GM12878 (cell line): ENCODE data around the gene PPP1R36. TPM values are rescaled to one million over a fixed set of nuclear protein-coding genes. Genes with fewer than 3 reads are reported as not detected.

Experiments used
- ATAC-seq: fragments of 200-7000 bp; cut with Tn5 transposase; 3 replicates; pipeline ENCODE4 v1.9.1; 2020; ENCODE audit warnings: mild to moderate bottlenecking, moderate library complexity
- BruUV-seq: library from RNA; stranded (reverse); fragments of 400-500 nt; replicated peaks from 2 replicates; lab custom pipeline; 2021; lab: Mats Ljungman, UMichigan
- CTCF ChIA-PET: fragments of 300-600 bp; sonication (Branson Sonifier 250); formaldehyde crosslinking; extraction: SDS; loops from one replicate; lab custom pipeline; 2021; ENCODE audit warnings: inconsistent platforms; lab: Yijun Ruan, JAX
- POLR2A ChIA-PET: fragments of 350-600 bp; formaldehyde crosslinking; extraction: SDS; loops from one replicate; lab custom pipeline; 2021; ENCODE audit warnings: inconsistent platforms; lab: Charles Lee
- RAD21 ChIA-PET: fragments of 300-600 bp; sonication (Branson Sonifier 250); formaldehyde crosslinking; loops from one replicate; lab custom pipeline; 2023; ENCODE audit warnings: antibody characterized with exemption; ENCODE audit not compliant: unreplicated experiment; lab: Charles Lee
- SMC1A ChIA-PET: fragments of 300-600 bp; sonication (Branson Sonifier 250); formaldehyde crosslinking; loops from one replicate; lab custom pipeline; 2023; ENCODE audit not compliant: unreplicated experiment, uncharacterized antibody; lab: Charles Lee
- DNase-seq: peaks from one replicate; pipeline ENCODE4 v3.0.0-alpha.2; 2011; ENCODE audit warnings: low read depth, low spot score
- FAIRE-seq: peaks from 3 replicates; lab custom pipeline; 2011; peaks lifted over from hg19 to GRCh38; lab: Jason Lieb, UNC
- H2AFZ ChIP-seq: 2 replicates; pipeline ENCODE4 v1.6.0; 2011; ENCODE audit warnings: low read depth, low read length, control low read depth; ENCODE audit not compliant: control insufficient read depth
- H3K27ac ChIP-seq: 2 replicates; pipeline ENCODE4 v1.5.1; 2011; ENCODE audit warnings: control low read depth; ENCODE audit not compliant: control insufficient read depth, insufficient read depth
- H3K27me3 ChIP-seq, 2 experiments: replicated peaks in 1 of 2; 2 replicates each; pipeline versions ENCODE4 v1.6.0 to v1.6.1; 2011; ENCODE audit warnings: low read length in 1 of 2; ENCODE audit not compliant: control insufficient read depth in 2 of 2, insufficient read depth in 2 of 2
- H3K36me3 ChIP-seq, 2 experiments: 2 replicates each; pipeline ENCODE4 v1.5.1; 2011; ENCODE audit warnings: low read length in 1 of 2; ENCODE audit not compliant: control insufficient read depth in 2 of 2, insufficient read depth in 2 of 2
- H3K4me1 ChIP-seq: 2 replicates; pipeline ENCODE4 v1.6.1; 2011; ENCODE audit warnings: mild to moderate bottlenecking, low read length, moderate library complexity, mixed read lengths; ENCODE audit not compliant: control insufficient read depth, insufficient read depth
- H3K4me2 ChIP-seq: 2 replicates; pipeline ENCODE4 v1.6.0; 2011; ENCODE audit warnings: control low read depth; ENCODE audit not compliant: control insufficient read depth, insufficient read depth
- H3K4me3 ChIP-seq: fragments of 200-600 bp; sonication (generic); 2 replicates; pipeline ENCODE4 v1.5.1; 2016
- H3K79me2 ChIP-seq: 2 replicates; pipeline ENCODE4 v1.6.0; 2011; ENCODE audit warnings: low read length; ENCODE audit not compliant: control insufficient read depth, insufficient read depth
- H3K9ac ChIP-seq: 2 replicates; pipeline ENCODE4 v1.8.0; 2011; ENCODE audit warnings: low read length, control low read depth, mixed read lengths; ENCODE audit not compliant: control insufficient read depth, insufficient read depth
- H3K9me3 ChIP-seq: replicated peaks from 3 replicates; pipeline ENCODE4 v1.5.1; 2011; ENCODE audit warnings: mild to moderate bottlenecking, low read length; ENCODE audit not compliant: control insufficient read depth, insufficient read depth
- H4K20me1 ChIP-seq: 2 replicates; pipeline ENCODE4 v1.6.0; 2011; ENCODE audit not compliant: control insufficient read depth, insufficient read depth
- ASH2L ChIP-seq: fragments of 300-600, 200-600 bp; sonication (generic); IDR thresholded peaks from 2 replicates; pipeline ENCODE4 v1.6.1; 2017; ENCODE audit warnings: low read depth, mild to moderate bottlenecking, borderline replicate concordance
- BACH1 ChIP-seq: fragments of 450-650 bp; IDR thresholded peaks from 2 replicates; pipeline ENCODE4 v1.6.1; 2017; ENCODE audit warnings: mild to moderate bottlenecking, borderline replicate concordance
- BMI1 ChIP-seq: fragments of 450-650 bp; IDR thresholded peaks from 2 replicates; pipeline ENCODE4 v1.6.1; 2016; ENCODE audit warnings: mild to moderate bottlenecking, moderate library complexity, borderline replicate concordance
- CBFB ChIP-seq: IDR thresholded peaks from 2 replicates; pipeline ENCODE4 v1.6.1; 2016; ENCODE audit warnings: antibody characterized with exemption, low read depth
- CREM ChIP-seq: IDR thresholded peaks from 2 replicates; pipeline ENCODE4 v1.6.1; 2014; ENCODE audit warnings: antibody characterized with exemption, low read depth
- EGR1 ChIP-seq, 2 experiments: IDR thresholded peaks; 1 replicate in 1 of 2; 2 replicates in 1 of 2; pipeline ENCODE4 v1.6.1; 2011 to 2012; ENCODE audit warnings: low read depth in 2 of 2, low read length in 2 of 2, borderline replicate concordance in 1 of 2, mild to moderate bottlenecking in 1 of 2, moderate library complexity in 1 of 2
- GABPA ChIP-seq: IDR thresholded peaks from 2 replicates; pipeline ENCODE4 v1.6.1; 2014; ENCODE audit warnings: antibody characterized with exemption, low read depth, mild to moderate bottlenecking, inconsistent platforms
- MEF2A ChIP-seq: IDR thresholded peaks from 2 replicates; pipeline ENCODE4 v1.6.1; 2011; ENCODE audit warnings: low read depth, mild to moderate bottlenecking, low read length, moderate library complexity; ENCODE audit not compliant: insufficient read depth
- MEF2B ChIP-seq: fragments of 450-650 bp; IDR thresholded peaks from 2 replicates; pipeline ENCODE4 v1.6.1; 2018; ENCODE audit warnings: mild to moderate bottlenecking, moderate library complexity; ENCODE audit not compliant: partially characterized antibody, poor library complexity, severe bottlenecking
- NRF1 ChIP-seq: conservative IDR thresholded peaks from 2 replicates; pipeline ENCODE4 v1.6.1; 2011; ENCODE audit warnings: mild to moderate bottlenecking, low read depth, low read length, improper control_type of control experiment
- PAX8 ChIP-seq: fragments of 450-650 bp; IDR thresholded peaks from 2 replicates; pipeline ENCODE4 v1.6.1; 2017; ENCODE audit warnings: mild to moderate bottlenecking, moderate library complexity
- RB1 ChIP-seq: fragments of 450-650 bp; formaldehyde crosslinking; IDR thresholded peaks from 2 replicates; pipeline ENCODE4 v1.6.1; 2017; ENCODE audit warnings: mild to moderate bottlenecking, borderline replicate concordance
- RBBP5 ChIP-seq: fragments of 200-600 bp; sonication (generic); conservative IDR thresholded peaks from 2 replicates; pipeline ENCODE4 v1.6.1; 2016
- RCOR1 ChIP-seq: conservative IDR thresholded peaks from 2 replicates; pipeline ENCODE4 v1.6.1; 2012; ENCODE audit warnings: low read depth, low read length, improper control_type of control experiment
- SP1 ChIP-seq: IDR thresholded peaks from one replicate; pipeline ENCODE4 v1.6.1; 2011; ENCODE audit warnings: low read depth, low read length
- SUZ12 ChIP-seq: fragments of 200-600 bp; sonication (generic); IDR thresholded peaks from one replicate; pipeline ENCODE4 v1.6.1; 2018; ENCODE audit warnings: antibody characterized with exemption, mild to moderate bottlenecking; ENCODE audit not compliant: unreplicated experiment
- TCF12 ChIP-seq: IDR thresholded peaks from 2 replicates; pipeline ENCODE4 v1.6.1; 2011; ENCODE audit warnings: low read depth, mild to moderate bottlenecking, low read length
- ZNF384 ChIP-seq: IDR thresholded peaks from 2 replicates; pipeline ENCODE4 v1.6.1; 2012; ENCODE audit warnings: low read depth, mild to moderate bottlenecking, low read length, improper control_type of control experiment, borderline replicate concordance
- ZNF622 ChIP-seq: fragments of 450-650 bp; IDR thresholded peaks from 2 replicates; pipeline ENCODE4 v1.6.1; 2017; ENCODE audit warnings: mild to moderate bottlenecking, inconsistent platforms
- WGBS: methylation state at CpG from one replicate; pipeline ENCODE4 v1.1.6; 2016; ENCODE audit warnings: low lambda C conversion rate; ENCODE audit not compliant: insufficient replicate concordance, insufficient coverage; ENCODE audit errors: missing lambda C conversion rate; 5-methylcytosine and 5-hydroxymethylcytosine counted together
- in situ Hi-C: fragments of 300-500 bp; cut with MboI; formaldehyde crosslinking; loops from 9 replicates; pipeline ENCODE4 v1.14.3; 2018; ENCODE audit warnings: mixed read lengths
- intact Hi-C: fragments of 100-400 bp; cut with micrococcal nuclease; formaldehyde crosslinking; loops from one replicate; pipeline ENCODE4 v1.14.2; 2022; ENCODE audit not compliant: unreplicated experiment
- polyA plus RNA-seq, 11 experiments: library from polyadenylated mRNA; depleted of rRNA in 4 of 11; unstranded in 6 of 11; stranded (reverse) in 5 of 11; fragments of >200 nt; fragmentation: Nextera tagmentation in 4 of 11; fragmentation: Illumina TruSeq in 1 of 11; extraction: Ambion mirVana in 4 of 11; extraction: Trizol in 1 of 11; gene quantifications; 1 replicate in 1 of 11; 2 replicates in 10 of 11; pipeline versions ENCODE4 v1.2.1 to v1.2.3, GENCODE V29; 2011 to 2016; ENCODE audit warnings: inconsistent platforms in 2 of 11, missing spikeins in 2 of 11, low read depth in 1 of 11
- total RNA-seq, 4 experiments: library from RNA; depleted of rRNA in 3 of 4; stranded (reverse); fragments of >200 nt in 3 of 4; fragmentation: Illumina TruSeq in 1 of 4; extraction: Trizol in 1 of 4; gene quantifications; 2 replicates each; pipeline versions ENCODE4 v1.2.1 to v1.2.3, GENCODE V29; 2013 to 2021

Gene PPP1R36
- total and polyA plus RNA-seq, 10 of the 15 experiments (the other 5 are each of a cell fraction or from before 2014, with no cell fraction given), result 0.12 to 0.13 TPM; not detected in 8

DNA sequence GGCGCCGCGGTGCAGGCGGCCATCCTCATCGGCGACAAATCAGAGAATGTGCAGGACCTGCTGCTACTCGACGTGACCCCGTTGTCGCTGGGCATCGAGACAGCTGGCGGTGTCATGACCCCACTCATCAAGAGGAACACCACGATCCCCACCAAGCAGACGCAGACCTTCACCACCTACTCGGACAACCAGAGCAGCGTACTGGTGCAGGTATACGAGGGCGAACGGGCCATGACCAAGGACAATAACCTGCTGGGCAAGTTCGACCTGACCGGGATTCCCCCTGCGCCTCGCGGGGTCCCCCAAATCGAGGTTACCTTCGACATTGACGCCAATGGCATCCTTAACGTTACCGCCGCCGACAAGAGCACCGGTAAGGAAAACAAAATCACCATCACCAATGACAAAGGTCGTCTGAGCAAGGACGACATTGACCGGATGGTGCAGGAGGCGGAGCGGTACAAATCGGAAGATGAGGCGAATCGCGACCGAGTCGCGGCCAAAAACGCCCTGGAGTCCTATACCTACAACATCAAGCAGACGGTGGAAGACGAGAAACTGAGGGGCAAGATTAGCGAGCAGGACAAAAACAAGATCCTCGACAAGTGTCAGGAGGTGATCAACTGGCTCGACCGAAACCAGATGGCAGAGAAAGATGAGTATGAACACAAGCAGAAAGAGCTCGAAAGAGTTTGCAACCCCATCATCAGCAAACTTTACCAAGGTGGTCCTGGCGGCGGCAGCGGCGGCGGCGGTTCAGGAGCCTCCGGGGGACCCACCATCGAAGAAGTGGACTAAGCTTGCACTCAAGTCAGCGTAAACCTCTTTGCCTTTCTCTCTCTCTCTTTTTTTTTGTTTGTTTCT lies 7.6 kb upstream of the PPP1R36 start:
- ATAC-seq (no peak), FAIRE-seq (no peak), DNase-seq (no peak)
- SMC1A ChIA-PET, result interaction anchor here (1.2 kb wide), 2 partner anchors 19 to 47 kb away, joined by 3 to 7 read pairs; no protein-coding TSS in a partner anchor
- no peak overlapping the region for H3K4me3 ChIP-seq
- H3K4me1 ChIP-seq, result peaks cover 4% of the 10 kb centered on the region; the same call in 1 of the 2 replicates
- no peak overlapping the region for H2AFZ ChIP-seq
- H4K20me1 ChIP-seq, result no peaks in the 10 kb centered on the region
- intact Hi-C loops (loop anchor here (2.0 to 5.0 kb wide), 3 partner anchors 37 to 220 kb away; partner anchors contain the start of gene ZBTB1), in situ Hi-C loops (no loop called here)
- POLR2A ChIA-PET, result no interaction called here
- no peak overlapping the region for H3K27ac ChIP-seq
- H3K9me3 ChIP-seq, result peaks cover 15% of the 10 kb centered on the region; the same call in 2 of the 3 replicates
- TF ChIP-seq RCOR1, result no peak
- TF ChIP-seq SP1, result no peak
- TF ChIP-seq CREM, result no peak
- no peak for TF ChIP-seq ASH2L
- TF ChIP-seq SUZ12, result no peak
- no peak for TF ChIP-seq BACH1
- TF ChIP-seq RB1, result no peak
- no peak for TF ChIP-seq BMI1
- TF ChIP-seq PAX8, result no peak
- no peak for TF ChIP-seq MEF2B
- no peak for TF ChIP-seq MEF2A
- no peak for TF ChIP-seq EGR1 (IDR thresholded peaks at IDR 0.05; ENCODE audit: borderline replicate concordance in 1 of 2, low read depth in 2 of 2, low read length in 2 of 2)
- no peak for TF ChIP-seq ZNF622
- TF ChIP-seq RBBP5, result no peak
- TF ChIP-seq GABPA, result no peak
- no peak for TF ChIP-seq ZNF384
- no peak for TF ChIP-seq TCF12
- no peak for TF ChIP-seq CBFB
- TF ChIP-seq NRF1, result no peak
- H3K4me2 ChIP-seq, result peak overlapping the region; percentile 26; the same call in 1 of the 2 replicates
- 85% methylated on average over 61 of the region's 61 CpGs for WGBS
- BruUV-seq, result no TSS peak
- RAD21 ChIA-PET, result no interaction called here
- CTCF ChIA-PET, result interaction anchor here (1.4 to 2.0 kb wide), 3 partner anchors 13 to 95 kb away, joined by 3 to 9 read pairs (median 6); no protein-coding TSS in a partner anchor
- H3K79me2 ChIP-seq, result no peaks in the 10 kb centered on the region
- no peak overlapping the region for H3K9ac ChIP-seq
- H3K27me3 ChIP-seq, result peaks cover 6 to 9% of the 10 kb centered on the region in 2 experiments
- H3K36me3 ChIP-seq, result no peaks in the 10 kb centered on the region
